Karpas-422 (cell line): ENCODE results near the gene ONECUT2. TPM values are rescaled to one million over a fixed set of nuclear protein-coding genes. Genes with fewer than 3 reads are reported as not detected.

Experiments
- DNase-seq: peaks from one replicate; pipeline ENCODE4 v3.0.0-alpha.2; 2015
- H2AFZ ChIP-seq: fragments of 200-600 bp; sonication (generic); 2 replicates; pipeline ENCODE4 v1.6.1; 2014; ENCODE audit warnings: antibody characterized with exemption, low read length, mixed read lengths
- H3K27ac ChIP-seq: fragments of 200-600 bp; sonication (generic); 2 replicates; pipeline ENCODE4 v1.5.1; 2014; ENCODE audit warnings: mild to moderate bottlenecking, low read length, moderate library complexity
- H3K27me3 ChIP-seq: fragments of 200-600 bp; sonication (generic); 2 replicates; pipeline ENCODE4 v1.6.1; 2014; ENCODE audit warnings: low read length, mixed read lengths
- H3K36me3 ChIP-seq: fragments of 200-600 bp; sonication (generic); 2 replicates; pipeline ENCODE4 v1.6.1; 2014; ENCODE audit warnings: low read length, mixed read lengths; ENCODE audit not compliant: insufficient read depth
- H3K4me1 ChIP-seq: fragments of 200-600 bp; sonication (generic); 2 replicates; pipeline ENCODE4 v1.6.1; 2014; ENCODE audit warnings: mild to moderate bottlenecking, low read length, mixed read lengths
- H3K4me2 ChIP-seq: fragments of 200-600 bp; sonication (generic); 2 replicates; pipeline ENCODE4 v1.6.1; 2014; ENCODE audit warnings: low read length, low read depth, mild to moderate bottlenecking; ENCODE audit not compliant: poor library complexity, severe bottlenecking
- H3K4me3 ChIP-seq: fragments of 200-600 bp; sonication (generic); 2 replicates; pipeline ENCODE4 v1.5.1; 2014; ENCODE audit warnings: mild to moderate bottlenecking, antibody characterized with exemption, low read length, mixed read lengths
- H3K79me2 ChIP-seq: fragments of 200-600 bp; sonication (generic); 2 replicates; pipeline ENCODE4 v1.6.1; 2014; ENCODE audit warnings: mild to moderate bottlenecking, low read length, mixed read lengths
- H3K9ac ChIP-seq: fragments of 200-600 bp; sonication (generic); 2 replicates; pipeline ENCODE4 v1.6.0; 2014; ENCODE audit warnings: low read length
- H3K9me2 ChIP-seq: fragments of 200-600 bp; sonication (generic), shearing (Covaris generic); replicated peaks from 2 replicates; pipeline ENCODE4 v1.6.0; 2014; ENCODE audit warnings: mild to moderate bottlenecking, low read length, moderate library complexity; ENCODE audit not compliant: insufficient read depth
- H3K9me3 ChIP-seq: fragments of 300-700, 200-600 bp; sonication (generic); 2 replicates; pipeline ENCODE4 v1.6.1; 2014; ENCODE audit warnings: low read length, mixed read lengths
- H4K20me1 ChIP-seq: fragments of 200-600 bp; sonication (generic); 2 replicates; pipeline ENCODE4 v1.6.1; 2014; ENCODE audit warnings: mild to moderate bottlenecking, antibody characterized with exemption, low read length, low read depth; ENCODE audit not compliant: insufficient read depth
- total RNA-seq: library from RNA; depleted of rRNA; stranded (reverse); fragments of >200 nt; shearing (Covaris generic); gene quantifications from 2 replicates; pipeline ENCODE4 v1.2.3, GENCODE V29; 2014; ENCODE audit warnings: low replicate concordance

The ONECUT2 gene
- total RNA-seq, 1 experiment from 2014 or later = not detected

- no peak overlapping the region for H2AFZ ChIP-seq
- no peak overlapping the region for H3K9ac ChIP-seq
- H3K4me2 ChIP-seq = no peak overlapping the region
- H3K9me3 ChIP-seq = no peaks in the 10 kb centered on the region
- no peaks in the 10 kb centered on the region for H3K79me2 ChIP-seq
- peak; percentile 12 for DNase-seq
- no peaks in the 10 kb centered on the region for H4K20me1 ChIP-seq
- no peak overlapping the region for H3K4me3 ChIP-seq
- H3K27me3 ChIP-seq = no peaks in the 10 kb centered on the region
- H3K36me3 ChIP-seq = no peaks in the 10 kb centered on the region
- no peak overlapping the region for H3K27ac ChIP-seq
- H3K9me2 ChIP-seq = no peaks in the 10 kb centered on the region
- H3K4me1 ChIP-seq = peaks cover 15% of the 10 kb centered on the region
Measured at GRCh38 chr18:57429167-57430078, 5.8 kb upstream of the ONECUT2 start.

GRCh38 chr18:57430079-57431001 is 4.8 kb upstream of the ONECUT2 start:
- H3K4me1 ChIP-seq = peaks cover 15% of the 10 kb centered on the region
- H3K36me3 ChIP-seq = no peaks in the 10 kb centered on the region
- DNase-seq = peak; percentile 5
- H2AFZ ChIP-seq = no peak overlapping the region
- no peak overlapping the region for H3K4me2 ChIP-seq
- H3K9ac ChIP-seq = no peak overlapping the region
- no peaks in the 10 kb centered on the region for H4K20me1 ChIP-seq
- no peaks in the 10 kb centered on the region for H3K79me2 ChIP-seq
- no peak overlapping the region for H3K4me3 ChIP-seq
- no peak overlapping the region for H3K27ac ChIP-seq
- H3K9me3 ChIP-seq = no peaks in the 10 kb centered on the region
- no peaks in the 10 kb centered on the region for H3K9me2 ChIP-seq
- no peaks in the 10 kb centered on the region for H3K27me3 ChIP-seq

- no peak overlapping the region for H3K9ac ChIP-seq
- H3K27me3 ChIP-seq = no peaks in the 10 kb centered on the region
- no peaks in the 10 kb centered on the region for H3K79me2 ChIP-seq
- H3K4me1 ChIP-seq = peaks cover 9% of the 10 kb centered on the region
- H3K4me2 ChIP-seq = no peak overlapping the region
- H3K27ac ChIP-seq = no peak overlapping the region
- no peaks in the 10 kb centered on the region for H3K9me2 ChIP-seq
- no peaks in the 10 kb centered on the region for H3K9me3 ChIP-seq
- H2AFZ ChIP-seq = no peak overlapping the region
- H3K4me3 ChIP-seq = no peak overlapping the region
- no peaks in the 10 kb centered on the region for H3K36me3 ChIP-seq
- no peaks in the 10 kb centered on the region for H4K20me1 ChIP-seq
- DNase-seq = peak; percentile 6
Measured at GRCh38 chr18:57431002-57431382, 4.2 kb upstream of the ONECUT2 start.

GRCh38 chr18:57431467-57432080 is 3.6 kb upstream of the ONECUT2 start:
- H3K9me3 ChIP-seq = no peaks in the 10 kb centered on the region
- no peak overlapping the region for H2AFZ ChIP-seq
- no peak overlapping the region for H3K4me3 ChIP-seq
- no peak overlapping the region for H3K27ac ChIP-seq
- peak; percentile 14 for DNase-seq
- H3K79me2 ChIP-seq = no peaks in the 10 kb centered on the region
- H3K4me2 ChIP-seq = no peak overlapping the region
- H3K9ac ChIP-seq = no peak overlapping the region
- no peaks in the 10 kb centered on the region for H3K9me2 ChIP-seq
- no peaks in the 10 kb centered on the region for H4K20me1 ChIP-seq
- no peaks in the 10 kb centered on the region for H3K27me3 ChIP-seq
- H3K4me1 ChIP-seq = peaks cover 4% of the 10 kb centered on the region
- H3K36me3 ChIP-seq = no peaks in the 10 kb centered on the region

DNA sequence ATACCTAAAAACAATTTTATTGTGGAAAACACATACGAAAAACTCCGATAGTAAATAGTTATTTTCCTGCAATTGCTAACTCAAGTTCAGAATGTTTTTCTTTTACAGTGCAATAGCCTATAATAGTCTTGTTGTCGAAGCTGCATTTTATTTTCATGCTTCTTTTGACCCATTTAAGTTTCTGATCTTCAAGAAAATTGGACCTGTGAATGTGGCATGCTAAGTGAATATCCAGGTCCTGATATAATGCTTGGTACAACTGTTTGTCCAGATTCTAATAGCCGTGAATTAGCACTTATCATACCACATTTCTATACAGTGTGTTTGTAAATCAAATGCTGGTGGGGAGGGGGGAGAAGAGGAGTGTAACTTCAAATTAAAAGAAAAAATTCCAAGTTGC is 3.0 kb upstream of the ONECUT2 start:
- no peak overlapping the region for H3K9ac ChIP-seq
- no peaks in the 10 kb centered on the region for H4K20me1 ChIP-seq
- H3K9me2 ChIP-seq = no peaks in the 10 kb centered on the region
- no peaks in the 10 kb centered on the region for H3K36me3 ChIP-seq
- H3K27me3 ChIP-seq = no peaks in the 10 kb centered on the region
- H3K4me1 ChIP-seq = no peaks in the 10 kb centered on the region
- no peaks in the 10 kb centered on the region for H3K9me3 ChIP-seq
- no peaks in the 10 kb centered on the region for H3K79me2 ChIP-seq
- no peak overlapping the region for H3K27ac ChIP-seq
- DNase-seq = no peak
- no peak overlapping the region for H2AFZ ChIP-seq
- H3K4me3 ChIP-seq = no peak overlapping the region
- H3K4me2 ChIP-seq = no peak overlapping the region

DNA sequence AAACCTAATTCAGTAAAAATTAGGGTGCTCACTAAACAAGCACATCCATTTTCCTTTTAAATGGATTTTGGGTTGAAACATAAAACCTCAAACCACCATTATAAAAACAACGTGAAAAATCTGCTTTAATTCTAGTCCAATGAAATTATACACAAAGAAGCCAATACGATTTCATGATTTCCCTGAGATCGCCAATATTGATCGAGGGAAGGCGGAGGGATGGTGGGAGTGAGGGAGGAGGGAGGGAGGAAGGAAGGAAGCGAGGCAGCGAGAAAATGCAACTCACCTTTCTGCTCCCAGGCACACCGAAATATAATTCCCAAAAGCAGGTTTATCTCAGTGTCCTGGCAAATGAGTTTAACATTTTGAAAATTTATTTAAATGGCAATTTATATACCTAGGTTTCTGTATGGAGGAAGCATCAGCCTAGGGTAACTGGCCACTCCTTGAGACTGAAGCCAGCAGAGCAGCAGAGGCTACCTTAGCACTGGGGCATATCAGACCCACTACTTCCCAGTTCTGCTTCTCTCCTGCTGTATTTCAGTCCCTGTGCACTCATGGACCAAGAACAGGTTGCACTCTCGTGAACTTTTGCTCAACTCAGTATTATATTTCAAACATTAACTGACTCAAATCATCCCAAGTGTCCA is 2.3 kb upstream of the ONECUT2 start:
- no peak overlapping the region for H3K4me3 ChIP-seq
- no peaks in the 10 kb centered on the region for H3K4me1 ChIP-seq
- no peak overlapping the region for H3K27ac ChIP-seq
- H3K79me2 ChIP-seq = no peaks in the 10 kb centered on the region
- no peak overlapping the region for H2AFZ ChIP-seq
- no peak overlapping the region for H3K9ac ChIP-seq
- H3K9me3 ChIP-seq = no peaks in the 10 kb centered on the region
- H3K27me3 ChIP-seq = no peaks in the 10 kb centered on the region
- H3K9me2 ChIP-seq = no peaks in the 10 kb centered on the region
- H3K4me2 ChIP-seq = no peak overlapping the region
- no peaks in the 10 kb centered on the region for H4K20me1 ChIP-seq
- no peaks in the 10 kb centered on the region for H3K36me3 ChIP-seq
- DNase-seq = no peak

DNA sequence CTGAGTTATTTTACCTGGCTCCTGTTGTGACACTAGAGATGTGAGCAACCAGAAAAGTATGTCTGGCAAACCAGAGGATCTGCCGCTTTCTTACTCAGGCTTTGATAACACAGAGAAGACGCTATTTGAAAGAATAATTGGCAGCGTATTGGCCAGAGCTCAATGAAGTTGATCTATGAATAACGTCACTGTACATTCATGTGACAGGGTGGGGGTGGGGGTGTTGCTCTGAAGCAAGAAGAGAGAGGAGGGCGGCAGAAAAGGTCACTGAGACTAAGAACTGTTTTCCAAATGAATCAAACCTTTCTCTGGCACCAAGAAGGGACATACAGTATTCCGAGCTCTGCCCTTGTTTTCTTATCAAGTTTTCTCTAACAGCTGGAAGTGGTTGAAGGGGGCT is 1.7 kb upstream of the ONECUT2 start:
- Histone ChIP-seq H3K79me2 (no peaks in the 10 kb centered on the region), H4K20me1 (no peaks in the 10 kb centered on the region), H3K4me1 (no peaks in the 10 kb centered on the region), H3K36me3 (no peaks in the 10 kb centered on the region), H3K9me3 (no peaks in the 10 kb centered on the region), H3K4me2 (no peak overlapping the region), H3K9me2 (no peaks in the 10 kb centered on the region), H3K27me3 (no peaks in the 10 kb centered on the region), H3K27ac (no peak overlapping the region), H3K4me3 (no peak overlapping the region), H3K9ac (no peak overlapping the region), H2AFZ (no peak overlapping the region)
- DNase-seq = no peak
